ENCODE measurements around the gene MTMR1.

The MTMR1 gene

GRCh38 chrX:150762258-150763165, 69.3 kb downstream of the MTMR1 start:
- no peaks in the 10 kb centered on the region for H3K4me1 ChIP-seq (ENCODE audit: insufficient read depth, low read length)
- no peak overlapping the region for H3K27ac ChIP-seq (ENCODE audit: low read length)
- H4K20me1 ChIP-seq (ENCODE audit: insufficient read depth, low read length) = no peaks in the 10 kb centered on the region
- no peak overlapping the region for H3K9ac ChIP-seq (ENCODE audit: low read depth, low read length)
- TF ChIP-seq CTCF (IDR thresholded peaks at IDR 0.05; ENCODE audit: borderline replicate concordance, extremely low read depth, low read length, poor library complexity, severe bottlenecking) = no peak
- TF ChIP-seq EZH2 (IDR thresholded peaks at IDR 0.05; ENCODE audit: borderline replicate concordance, low read depth, low read length, severe bottlenecking) = no peak
- no peak overlapping the region for H3K4me2 ChIP-seq (ENCODE audit: insufficient read depth, low read length)
- H3K4me3 ChIP-seq (ENCODE audit: low read depth in 1 of 2, low read length in 2 of 2) = no peak overlapping the region
- no peaks in the 10 kb centered on the region for H3K9me3 ChIP-seq (ENCODE audit: insufficient read depth, low read length, severe bottlenecking)
- no peak overlapping the region for H2AFZ ChIP-seq (ENCODE audit: low read depth, low read length)
- DNase-seq (no peak), ATAC-seq (ENCODE audit: insufficient read depth, low read depth) (no peak)
- H3K27me3 ChIP-seq (ENCODE audit: insufficient read depth, low read length, poor library complexity) = no peaks in the 10 kb centered on the region
- H3K36me3 ChIP-seq (ENCODE audit: insufficient read depth, low read length) = peaks cover 43% of the 10 kb centered on the region
- H3K79me2 ChIP-seq (ENCODE audit: insufficient read depth, low read length) = no peaks in the 10 kb centered on the region

- H3K27me3 ChIP-seq (ENCODE audit: insufficient read depth, low read length, poor library complexity) = no peaks in the 10 kb centered on the region
- H3K4me3 ChIP-seq (ENCODE audit: low read depth in 1 of 2, low read length in 2 of 2) = no peak overlapping the region
- peaks cover 36% of the 10 kb centered on the region for H3K36me3 ChIP-seq (ENCODE audit: insufficient read depth, low read length)
- H2AFZ ChIP-seq (ENCODE audit: low read depth, low read length) = no peak overlapping the region
- no peak overlapping the region for H3K4me2 ChIP-seq (ENCODE audit: insufficient read depth, low read length)
- no peaks in the 10 kb centered on the region for H4K20me1 ChIP-seq (ENCODE audit: insufficient read depth, low read length)
- DNase-seq (no peak), ATAC-seq (ENCODE audit: insufficient read depth, low read depth) (no peak)
- no peaks in the 10 kb centered on the region for H3K79me2 ChIP-seq (ENCODE audit: insufficient read depth, low read length)
- TF ChIP-seq EZH2 (IDR thresholded peaks at IDR 0.05; ENCODE audit: borderline replicate concordance, low read depth, low read length, severe bottlenecking) (no peak), CTCF (IDR thresholded peaks at IDR 0.05; ENCODE audit: borderline replicate concordance, extremely low read depth, low read length, poor library complexity, severe bottlenecking) (no peak)
- no peaks in the 10 kb centered on the region for H3K4me1 ChIP-seq (ENCODE audit: insufficient read depth, low read length)
- H3K9me3 ChIP-seq (ENCODE audit: insufficient read depth, low read length, severe bottlenecking) = no peaks in the 10 kb centered on the region
- no peak overlapping the region for H3K9ac ChIP-seq (ENCODE audit: low read depth, low read length)
- no peak overlapping the region for H3K27ac ChIP-seq (ENCODE audit: low read length)
These were observed 70.2 kb downstream of the MTMR1 start for GRCh38 chrX:150763303-150763797.

GRCh38 chrX:150763810-150764209, 70.6 kb downstream of the MTMR1 start:
- no peaks in the 10 kb centered on the region for H4K20me1 ChIP-seq (ENCODE audit: insufficient read depth, low read length)
- no peak overlapping the region for H3K9ac ChIP-seq (ENCODE audit: low read depth, low read length)
- no peak overlapping the region for H3K4me3 ChIP-seq (ENCODE audit: low read depth in 1 of 2, low read length in 2 of 2)
- no peaks in the 10 kb centered on the region for H3K79me2 ChIP-seq (ENCODE audit: insufficient read depth, low read length)
- H3K27ac ChIP-seq (ENCODE audit: low read length) = no peak overlapping the region
- H3K36me3 ChIP-seq (ENCODE audit: insufficient read depth, low read length) = peaks cover 35% of the 10 kb centered on the region
- H3K27me3 ChIP-seq (ENCODE audit: insufficient read depth, low read length, poor library complexity) = no peaks in the 10 kb centered on the region
- TF ChIP-seq EZH2 (IDR thresholded peaks at IDR 0.05; ENCODE audit: borderline replicate concordance, low read depth, low read length, severe bottlenecking) (no peak), CTCF (IDR thresholded peaks at IDR 0.05; ENCODE audit: borderline replicate concordance, extremely low read depth, low read length, poor library complexity, severe bottlenecking) (no peak)
- ATAC-seq (ENCODE audit: insufficient read depth, low read depth) (no peak), DNase-seq (no peak)
- no peaks in the 10 kb centered on the region for H3K9me3 ChIP-seq (ENCODE audit: insufficient read depth, low read length, severe bottlenecking)
- H3K4me1 ChIP-seq (ENCODE audit: insufficient read depth, low read length) = no peaks in the 10 kb centered on the region
- no peak overlapping the region for H3K4me2 ChIP-seq (ENCODE audit: insufficient read depth, low read length)
- H2AFZ ChIP-seq (ENCODE audit: low read depth, low read length) = no peak overlapping the region

Data from DND-41 (cell line).